Nephron progenitor cell (in vitro differentiated cells): ENCODE data around the gene COA1.

Experiments used
- DNase-seq: peaks from one replicate; pipeline ENCODE4 v3.0.0; 2021
- H3K27ac Mint-ChIP-seq: 2 replicates; pipeline ENCODE4 v1.8.0; 2021; ENCODE audit warnings: mild to moderate bottlenecking, moderate library complexity, mixed read lengths
- H3K27me3 Mint-ChIP-seq: 2 replicates; pipeline ENCODE4 v1.8.0; 2021; ENCODE audit warnings: mild to moderate bottlenecking, low read depth, mixed read lengths; ENCODE audit not compliant: poor library complexity
- H3K36me3 Mint-ChIP-seq: 2 replicates; pipeline ENCODE4 v1.8.0; 2021; ENCODE audit warnings: low read depth, mixed read lengths
- H3K4me1 Mint-ChIP-seq: 2 replicates; pipeline ENCODE4 v1.8.0; 2021; ENCODE audit warnings: mixed read lengths
- H3K4me3 Mint-ChIP-seq: 2 replicates; pipeline ENCODE4 v1.8.0; 2021; ENCODE audit warnings: mild to moderate bottlenecking, moderate library complexity, mixed read lengths
- H3K9me3 Mint-ChIP-seq: 2 replicates; pipeline ENCODE4 v1.8.0; 2021; ENCODE audit warnings: mild to moderate bottlenecking, moderate library complexity, mixed read lengths
- CTCF ChIP-seq: fragments of 200-600 bp; sonication (generic); IDR thresholded peaks from 2 replicates; pipeline ENCODE4 v1.5.0; 2021; ENCODE audit warnings: antibody characterized with exemption

COA1 gene

GRCh38 chr7:43749383-43749940 is 20.1 kb upstream of the COA1 start:
- H3K4me1 Mint-ChIP-seq = peaks cover 7% of the 10 kb centered on the region
- H3K27ac Mint-ChIP-seq = no peak overlapping the region
- DNase-seq = no peak
- no peaks in the 10 kb centered on the region for H3K36me3 Mint-ChIP-seq
- TF ChIP-seq CTCF = no peak
- no peaks in the 10 kb centered on the region for H3K9me3 Mint-ChIP-seq
- H3K4me3 Mint-ChIP-seq = no peak overlapping the region
- peaks cover 8% of the 10 kb centered on the region for H3K27me3 Mint-ChIP-seq

GRCh38 chr7:43747328-43748105 is 18.2 kb upstream of the COA1 start:
- H3K4me3 Mint-ChIP-seq = no peak overlapping the region
- no peak for TF ChIP-seq CTCF
- peaks cover 7% of the 10 kb centered on the region for H3K4me1 Mint-ChIP-seq
- DNase-seq = no peak
- H3K27ac Mint-ChIP-seq = no peak overlapping the region
- H3K27me3 Mint-ChIP-seq = no peaks in the 10 kb centered on the region
- no peaks in the 10 kb centered on the region for H3K9me3 Mint-ChIP-seq
- no peaks in the 10 kb centered on the region for H3K36me3 Mint-ChIP-seq

DNA sequence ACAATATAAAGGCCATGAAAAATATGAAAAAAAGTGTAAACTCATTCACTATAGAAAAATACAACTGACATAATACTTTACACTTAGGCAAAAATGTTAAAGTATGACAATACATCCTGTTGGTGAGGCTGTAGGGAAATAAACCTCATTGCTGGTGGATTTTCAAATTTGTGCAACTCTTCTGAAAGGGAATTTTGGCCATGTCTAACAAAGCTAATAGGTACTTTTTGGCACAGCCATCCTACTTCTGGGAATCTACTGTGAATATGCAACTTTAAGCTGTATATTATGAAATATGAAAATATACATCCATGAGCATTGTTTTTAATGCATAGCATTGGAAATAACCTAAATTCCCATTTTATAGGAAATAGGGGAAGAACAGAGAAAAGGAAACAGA is 13.4 kb upstream of the COA1 start:
- no peak overlapping the region for H3K4me3 Mint-ChIP-seq
- no peaks in the 10 kb centered on the region for H3K4me1 Mint-ChIP-seq
- H3K36me3 Mint-ChIP-seq = no peaks in the 10 kb centered on the region
- TF ChIP-seq CTCF = no peak
- DNase-seq = no peak
- H3K9me3 Mint-ChIP-seq = no peaks in the 10 kb centered on the region
- no peak overlapping the region for H3K27ac Mint-ChIP-seq
- peaks cover 2% of the 10 kb centered on the region for H3K27me3 Mint-ChIP-seq

DNA sequence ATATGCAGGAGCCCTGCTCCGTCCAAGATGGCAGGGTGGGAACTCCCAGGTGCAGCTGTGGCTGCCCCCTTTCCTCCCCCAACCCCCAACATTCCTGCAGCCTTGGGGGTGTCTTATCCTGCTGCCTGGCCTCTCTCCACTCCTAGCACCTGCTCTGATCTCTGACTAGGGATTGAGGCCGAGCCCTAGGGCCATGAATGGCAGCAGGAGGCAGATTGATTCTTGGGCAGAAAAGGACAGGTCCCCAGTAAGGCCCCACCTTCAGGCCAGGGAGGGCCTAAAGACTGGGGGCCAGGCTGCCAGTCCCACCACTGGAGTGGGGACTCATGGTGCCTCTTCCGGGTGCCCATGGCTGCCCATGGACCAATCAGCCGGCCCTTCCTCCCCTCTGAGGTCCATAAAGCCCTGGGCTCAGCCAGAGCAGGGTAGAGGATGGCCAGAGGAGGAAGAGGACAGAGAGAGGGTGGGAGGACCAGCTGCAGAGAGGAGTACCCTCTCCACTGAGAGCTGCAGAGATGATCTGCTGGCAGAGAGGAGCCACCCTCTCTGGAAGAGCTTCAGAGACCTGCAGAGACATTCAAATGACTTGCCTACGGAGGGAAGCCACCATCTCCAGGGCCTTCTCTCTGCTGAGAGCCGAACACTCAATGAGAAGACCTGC is 8.3 kb upstream of the COA1 start:
- no peak for DNase-seq
- no peaks in the 10 kb centered on the region for H3K9me3 Mint-ChIP-seq
- H3K36me3 Mint-ChIP-seq = no peaks in the 10 kb centered on the region
- no peak for TF ChIP-seq CTCF
- H3K27ac Mint-ChIP-seq = no peak overlapping the region
- H3K4me3 Mint-ChIP-seq = no peak overlapping the region
- peaks cover 2% of the 10 kb centered on the region for H3K27me3 Mint-ChIP-seq
- peaks cover 20% of the 10 kb centered on the region for H3K4me1 Mint-ChIP-seq

- Mint-ChIP-seq H3K27me3 (peaks cover 2% of the 10 kb centered on the region), H3K4me1 (peaks cover 35% of the 10 kb centered on the region), H3K36me3 (no peaks in the 10 kb centered on the region), H3K9me3 (no peaks in the 10 kb centered on the region), H3K27ac (no peak overlapping the region), H3K4me3 (no peak overlapping the region)
- no peak for DNase-seq
- no peak for TF ChIP-seq CTCF
Observed at GRCh38 chr7:43735802-43736603, 6.7 kb upstream of the COA1 start.
